Upper lobe of left lung (tissue), 6 donors: ENCODE measurements around the gene TSLP. TPM values are rescaled to one million over a fixed set of nuclear protein-coding genes. Genes with fewer than 3 reads are reported as not detected.

Source experiments
- ATAC-seq, 2 donors: fragments of 200-7000 bp; cut with Tn5 transposase; one replicate each; pipeline ENCODE4 v1.9.1; 2022; ENCODE audit warnings: mild to moderate bottlenecking in 2 of 2, moderate library complexity in 2 of 2; ENCODE audit not compliant: low FRiP score in 2 of 2
- DNase-seq, 2 donors: peaks; one replicate each; pipeline ENCODE4 v3.0.0-alpha.2; 2019 to 2020
- H3K27ac ChIP-seq, 4 donors: fragments of 200-600 bp; sonication (generic); one replicate each; pipeline ENCODE4 v1.5.1; 2016 to 2019
- H3K27me3 ChIP-seq, 4 donors: fragments of 200-600 bp; sonication (generic); one replicate each; pipeline ENCODE4 v1.5.1; 2017 to 2019
- H3K36me3 ChIP-seq, 4 donors: fragments of 200-600 bp; sonication (generic); one replicate each; pipeline ENCODE4 v1.5.1; 2016 to 2019
- H3K4me1 ChIP-seq, 4 donors: fragments of 200-600 bp; sonication (generic); one replicate each; pipeline ENCODE4 v1.5.1; 2018 to 2019
- H3K4me3 ChIP-seq, 4 donors: fragments of 200-600 bp; sonication (generic); one replicate each; pipeline ENCODE4 v1.5.1; 2017 to 2019; ENCODE audit warnings: mild to moderate bottlenecking in 2 of 4, moderate library complexity in 1 of 4
- H3K9me3 ChIP-seq, 4 donors: fragments of 200-600 bp; sonication (generic); one replicate each; pipeline ENCODE4 v1.5.1; 2018 to 2019
- CTCF ChIP-seq, 6 experiments: fragments of 450-650 bp in 4 of 6; fragments of 200-600 bp in 2 of 6; sonication (generic) in 2 of 6; IDR thresholded peaks; one replicate each; pipeline ENCODE4 v1.5.1; 2016 to 2019; ENCODE audit warnings: antibody characterized with exemption in 6 of 6
- EP300 ChIP-seq, 4 donors: sonication (generic); formaldehyde crosslinking; IDR thresholded peaks; one replicate each; pipeline ENCODE4 v1.5.1; 2017; ENCODE audit warnings: antibody characterized with exemption in 4 of 4, control low read depth in 2 of 4
- POLR2A ChIP-seq, 4 donors: fragments of 450-650 bp; IDR thresholded peaks; one replicate each; pipeline ENCODE4 v1.5.1; 2016 to 2017; ENCODE audit warnings: antibody characterized with exemption in 4 of 4, mild to moderate bottlenecking in 2 of 4
- POLR2AphosphoS5 ChIP-seq, 2 donors: sonication (generic); formaldehyde crosslinking; IDR thresholded peaks; one replicate each; pipeline ENCODE4 v1.5.1; 2017; ENCODE audit warnings: antibody characterized with exemption in 2 of 2
- WGBS, 2 donors: methylation state at CpG; one replicate each; pipeline ENCODE4 v1.1.5; 2017 to 2018; 5-methylcytosine and 5-hydroxymethylcytosine counted together
- total RNA-seq, 6 donors: library from RNA; depleted of rRNA in 4 of 6; stranded (reverse); fragments of >200 nt in 4 of 6; gene quantifications; one replicate each; pipeline versions ENCODE4 v1.1.0 to v1.2.1, GENCODE V29; 2016 to 2021
- donor health status: DM: no; HTN: no; CAD: no; lungs with moderate emphysema.
- donor health status: DM: no; HTN: yes; CAD: no; lungs with severe emphysema.

TSLP gene
- 1 to 10 TPM in 1 of 6 donors, under 1 TPM in 3, not detected in 2; 0.20 to 1.2 (median 0.38) TPM for total RNA-seq

- ATAC-seq, result no peak
- H3K27ac ChIP-seq, result no peak within 1 kb of the TSS
- H3K36me3 ChIP-seq, result no peaks in the 10 kb centered on the region
- no peaks in the 10 kb centered on the region for H3K9me3 ChIP-seq
- DNase-seq, result no peak
- H3K4me3 ChIP-seq, result peak within 1 kb of the TSS in 1 of 4 donors; percentile 57
- 91 to 92% methylated on average over 4 of the region's 4 CpGs for WGBS, 2 donors
- TF ChIP-seq POLR2A (IDR thresholded peaks at IDR 0.05) (no peak), POLR2AphosphoS5 (IDR thresholded peaks at IDR 0.05) (no peak), EP300 (IDR thresholded peaks at IDR 0.05) (no peak), CTCF (IDR thresholded peaks at IDR 0.05) (no peak)
- peaks cover 13 to 27% (median 25%) of the 10 kb centered on the region in 4 donors for H3K4me1 ChIP-seq
- peaks cover 0 to 3% (median 0%) of the 10 kb centered on the region in 4 donors for H3K27me3 ChIP-seq
Observed at GRCh38 chr5:111071413-111071812, at the start of gene TSLP. TSLP (plus strand) TSS chr5:111071713; CDS start chr5:111071891, 178 bp downstream.

- Histone ChIP-seq H3K9me3 (no peaks in the 10 kb centered on the region), H3K27me3 (no peaks in the 10 kb centered on the region), H3K36me3 (no peaks in the 10 kb centered on the region), H3K4me1 (no peaks in the 10 kb centered on the region), H3K4me3 (no peak overlapping the region), H3K27ac (no peak overlapping the region)
- no peak for TF ChIP-seq EP300 (IDR thresholded peaks at IDR 0.05)
- no peak for TF ChIP-seq CTCF (IDR thresholded peaks at IDR 0.05)
- DNase-seq, result no peak
- WGBS, 2 donors, result 72 to 79% methylated on average over 5 of the region's 5 CpGs
- no peak for ATAC-seq
Observed at GRCh38 chr5:111022301-111022700, 49.2 kb upstream of the TSLP start.

DNA sequence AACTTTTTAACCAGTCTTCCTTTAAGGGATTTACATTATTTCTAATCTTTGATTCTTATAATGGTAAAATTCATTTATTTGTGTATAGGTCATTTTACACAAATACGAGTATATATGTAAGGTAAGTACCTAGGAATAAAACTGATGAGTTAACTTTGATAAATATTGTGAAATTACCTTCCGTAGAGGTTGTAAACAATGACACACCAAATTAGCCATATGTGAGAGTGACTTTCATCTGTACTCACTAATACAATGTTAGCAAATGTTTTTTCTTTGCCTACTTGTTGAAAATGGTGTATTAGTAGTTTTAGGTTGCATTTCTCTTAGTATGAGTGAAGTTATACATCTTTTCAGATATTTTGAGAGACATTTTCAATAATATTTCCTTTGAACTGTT, 42.6 kb upstream of the TSLP start:
- WGBS, 2 donors, result 76 to 81% methylated on average over 2 of the region's 2 CpGs
- H3K36me3 ChIP-seq, result no peaks in the 10 kb centered on the region
- no peak for ATAC-seq

DNA sequence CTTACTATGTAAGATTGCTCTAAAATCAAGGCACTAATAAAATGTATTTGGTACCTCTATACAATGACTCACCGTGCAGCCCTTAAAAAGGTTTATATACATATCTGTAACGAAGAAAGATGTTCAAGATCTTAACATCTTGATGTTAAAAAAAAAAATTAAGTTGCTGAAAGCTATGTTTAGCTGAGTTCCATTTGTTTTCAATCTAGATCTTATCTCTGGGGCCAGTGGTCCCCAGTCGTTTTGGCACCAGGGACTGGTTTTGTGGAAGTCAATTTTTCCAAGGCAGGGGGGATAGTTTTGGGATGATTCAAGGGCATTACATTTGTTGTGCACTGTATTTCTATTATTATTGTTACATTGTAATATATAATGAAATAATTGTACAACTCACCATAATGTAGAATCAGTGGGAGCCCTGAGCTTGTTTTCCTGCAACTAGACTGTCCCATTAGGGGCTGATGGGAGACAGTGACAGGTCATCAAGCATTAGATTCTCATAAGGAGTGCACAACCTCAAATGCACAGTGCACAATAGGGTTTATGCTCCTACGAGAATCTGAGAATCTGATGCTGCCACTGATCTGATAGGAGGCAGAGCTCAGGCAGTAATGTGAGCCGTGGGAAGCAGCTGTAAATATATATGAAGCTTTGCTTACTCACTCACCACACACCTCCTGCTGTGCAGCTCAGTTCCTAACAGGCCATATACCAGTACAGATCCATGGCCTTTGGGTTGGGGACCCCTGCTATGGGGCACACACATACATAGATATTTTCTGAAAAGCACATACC, 27.6 kb upstream of the TSLP start:
- no peak overlapping the region for H3K4me3 ChIP-seq
- no peaks in the 10 kb centered on the region for H3K36me3 ChIP-seq
- WGBS, 2 donors, result 39 to 60% methylated on average over 4 to 5 of the region's 5 CpGs
- DNase-seq (no peak), ATAC-seq (no peak)
- H3K27ac ChIP-seq, result no peak overlapping the region
- H3K9me3 ChIP-seq, result no peaks in the 10 kb centered on the region
- no peaks in the 10 kb centered on the region for H3K27me3 ChIP-seq
- no peak for TF ChIP-seq EP300 (IDR thresholded peaks at IDR 0.05)
- no peak for TF ChIP-seq POLR2AphosphoS5 (IDR thresholded peaks at IDR 0.05)
- TF ChIP-seq POLR2A (IDR thresholded peaks at IDR 0.05), result no peak
- no peak for TF ChIP-seq CTCF (IDR thresholded peaks at IDR 0.05)
- no peaks in the 10 kb centered on the region for H3K4me1 ChIP-seq

More for the DNA sequence above, 42.6 kb upstream of the TSLP start:
- TF ChIP-seq POLR2AphosphoS5 (IDR thresholded peaks at IDR 0.05) (no peak), EP300 (IDR thresholded peaks at IDR 0.05) (no peak), CTCF (IDR thresholded peaks at IDR 0.05) (no peak), POLR2A (IDR thresholded peaks at IDR 0.05) (no peak)
- Histone ChIP-seq H3K27me3 (no peaks in the 10 kb centered on the region), H3K4me1 (no peaks in the 10 kb centered on the region), H3K9me3 (no peaks in the 10 kb centered on the region), H3K4me3 (no peak overlapping the region), H3K27ac (no peak overlapping the region)
- DNase-seq, result no peak

DNA sequence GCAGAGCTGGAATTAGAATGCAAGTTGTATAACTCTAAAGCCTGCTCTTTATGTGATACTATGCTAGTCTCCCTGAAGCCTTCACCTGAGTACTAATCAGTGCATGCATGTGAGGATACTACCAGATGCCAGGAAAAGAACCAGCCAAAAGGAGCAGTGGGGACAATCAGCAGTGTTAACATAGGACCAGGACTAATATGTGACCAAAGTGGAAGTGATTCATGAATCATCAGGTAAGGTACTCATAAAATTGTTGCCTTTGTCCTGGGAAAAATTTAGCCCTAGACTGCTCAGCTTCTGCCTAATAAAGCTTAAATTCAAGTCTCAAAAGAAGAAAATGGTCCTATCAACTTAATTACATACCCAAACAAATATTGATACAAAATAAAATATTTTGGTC, 13.4 kb upstream of the TSLP start:
- ATAC-seq, result no peak
- TF ChIP-seq EP300 (IDR thresholded peaks at IDR 0.05) (no peak), POLR2A (IDR thresholded peaks at IDR 0.05) (no peak), CTCF (IDR thresholded peaks at IDR 0.05) (no peak), POLR2AphosphoS5 (IDR thresholded peaks at IDR 0.05) (no peak)
- H3K27ac ChIP-seq, result no peak overlapping the region

More for the DNA sequence above, 13.4 kb upstream of the TSLP start:
- Histone ChIP-seq H3K4me3 (no peak overlapping the region), H3K9me3 (no peaks in the 10 kb centered on the region), H3K27me3 (no peaks in the 10 kb centered on the region), H3K36me3 (no peaks in the 10 kb centered on the region), H3K4me1 (no peaks in the 10 kb centered on the region)
- no peak for DNase-seq
